H1 (cell line): ENCODE measurements around the gene CXCL11. TPM values are rescaled to one million over a fixed set of nuclear protein-coding genes. Genes with fewer than 3 reads are reported as not detected.

Experiments used
- CTCF ChIA-PET: fragments of 300-600 bp; sonication (Branson Sonifier 250); formaldehyde crosslinking; loops from one replicate; lab custom pipeline; 2021; ENCODE audit not compliant: partially characterized antibody; lab: Charles Lee
- POLR2A ChIA-PET: fragments of 300-600 bp; sonication (Branson Sonifier 250); formaldehyde crosslinking; loops from one replicate; lab custom pipeline; 2021; ENCODE audit warnings: inconsistent platforms; ENCODE audit not compliant: partially characterized antibody; lab: Charles Lee
- DNase-seq, 2 experiments: peaks; one replicate each; pipeline versions ENCODE4 v3.0.0 to v3.0.0-alpha.2; 2010 to 2022; ENCODE audit warnings: low spot score in 2 of 2, low read depth in 1 of 2, mixed read lengths in 1 of 2
- FAIRE-seq: peaks from 2 replicates; lab custom pipeline; 2011; peaks lifted over from hg19 to GRCh38; lab: Jason Lieb, UNC
- H2AFZ ChIP-seq: 2 replicates; pipeline ENCODE4 v1.8.1; 2012; ENCODE audit warnings: low read length, inconsistent platforms
- H2AK5ac ChIP-seq: 2 replicates; pipeline ENCODE4 v1.6.1; 2013; ENCODE audit warnings: low read depth, low read length
- H2BK120ac ChIP-seq: replicated peaks from 2 replicates; pipeline ENCODE3; 2013; ENCODE audit warnings: low read depth, low read length, inconsistent platforms
- H2BK12ac ChIP-seq: 2 replicates; pipeline ENCODE4 v1.6.1; 2013; ENCODE audit warnings: low read depth, low read length
- H2BK15ac ChIP-seq: 2 replicates; pipeline ENCODE4 v1.6.1; 2013; ENCODE audit warnings: low read length
- H2BK20ac ChIP-seq: 2 replicates; pipeline ENCODE4 v1.6.1; 2013; ENCODE audit warnings: low read length
- H2BK5ac ChIP-seq: 2 replicates; pipeline ENCODE4 v1.6.1; 2013; ENCODE audit warnings: low read depth, low read length
- H3K14ac ChIP-seq: 2 replicates; pipeline ENCODE4 v1.6.1; 2013; ENCODE audit warnings: inconsistent platforms; ENCODE audit not compliant: insufficient read length
- H3K18ac ChIP-seq: 2 replicates; pipeline ENCODE4 v1.6.1; 2013; ENCODE audit warnings: low read length; ENCODE audit errors: extremely low read depth
- H3K23ac ChIP-seq: 2 replicates; pipeline ENCODE4 v1.6.1; 2013; ENCODE audit warnings: inconsistent platforms; ENCODE audit not compliant: insufficient read length
- H3K23me2 ChIP-seq: 2 replicates; pipeline ENCODE4 v1.6.1; 2013; ENCODE audit warnings: low read depth, low read length
- H3K27ac ChIP-seq: 2 replicates; pipeline ENCODE4 v1.6.1; 2011; ENCODE audit warnings: low read depth, low read length, inconsistent platforms
- H3K27me3 ChIP-seq, 4 experiments: replicated peaks in 1 of 4; 1 replicate in 1 of 4; 2 replicates in 3 of 4; pipeline versions ENCODE4 v1.6.1 to v1.8.1; 2011 to 2013; ENCODE audit warnings: low read length in 3 of 4, mild to moderate bottlenecking in 3 of 4, inconsistent platforms in 2 of 4, mixed read lengths in 2 of 4, moderate library complexity in 1 of 4; ENCODE audit not compliant: control insufficient read depth in 3 of 4, insufficient read depth in 3 of 4; ENCODE audit errors: extremely low read depth in 1 of 4
- H3K36me3 ChIP-seq, 4 experiments: 2 replicates each; pipeline versions ENCODE4 v1.6.1 to v1.8.1; 2011 to 2013; ENCODE audit warnings: mild to moderate bottlenecking in 4 of 4, low read length in 3 of 4, moderate library complexity in 2 of 4, control low read depth in 1 of 4, inconsistent platforms in 1 of 4; ENCODE audit not compliant: insufficient read depth in 4 of 4, control insufficient read depth in 2 of 4
- H3K4ac ChIP-seq: replicated peaks from 2 replicates; pipeline ENCODE3; 2013; ENCODE audit warnings: low read length, low read depth, mixed read lengths, inconsistent platforms; ENCODE audit not compliant: insufficient read length
- H3K4me1 ChIP-seq, 4 experiments: replicated peaks in 1 of 4; 1 replicate in 1 of 4; 2 replicates in 3 of 4; pipeline versions ENCODE4 v1.6.1 to v1.8.1; 2011 to 2013; ENCODE audit warnings: low read length in 3 of 4, inconsistent platforms in 2 of 4, mixed read lengths in 1 of 4; ENCODE audit not compliant: insufficient read depth in 4 of 4, control insufficient read depth in 3 of 4
- H3K4me2 ChIP-seq, 2 experiments: 2 replicates each; pipeline versions ENCODE4 v1.6.1 to v1.8.1; 2011 to 2013; ENCODE audit warnings: low read depth in 2 of 2, low read length in 2 of 2, control low read depth in 1 of 2, inconsistent platforms in 1 of 2, mild to moderate bottlenecking in 1 of 2; ENCODE audit not compliant: insufficient read depth in 1 of 2
- H3K4me3 ChIP-seq, 4 experiments: fragments of 200-600, 300-600 bp in 1 of 4; sonication (generic), shearing (Covaris generic), sonication (Bioruptor Twin) in 1 of 4; 2 replicates each; pipeline versions ENCODE4 v1.5.1 to v1.8.1; 2011 to 2016; ENCODE audit warnings: low read length in 4 of 4, low read depth in 3 of 4, control low read depth in 2 of 4, inconsistent platforms in 2 of 4, mild to moderate bottlenecking in 2 of 4, mixed read lengths in 1 of 4, moderate library complexity in 1 of 4; ENCODE audit not compliant: insufficient read depth in 2 of 4; ENCODE audit errors: extremely low read depth in 1 of 4
- H3K56ac ChIP-seq: replicated peaks from 2 replicates; pipeline ENCODE3; 2013; ENCODE audit warnings: low read depth, mild to moderate bottlenecking, mixed read lengths, low read length, inconsistent platforms; ENCODE audit not compliant: insufficient read length
- H3K79me1 ChIP-seq: 2 replicates; pipeline ENCODE4 v1.6.1; 2013; ENCODE audit warnings: low read depth, low read length, control low read depth
- H3K79me2 ChIP-seq, 2 experiments: 2 replicates each; pipeline versions ENCODE4 v1.6.1 to v1.8.1; 2012 to 2013; ENCODE audit warnings: low read length in 2 of 2, mild to moderate bottlenecking in 2 of 2, inconsistent platforms in 1 of 2; ENCODE audit not compliant: insufficient read depth in 2 of 2, control insufficient read depth in 1 of 2
- H3K9ac ChIP-seq, 4 experiments: replicated peaks in 1 of 4; 1 replicate in 1 of 4; 2 replicates in 3 of 4; pipeline versions ENCODE4 v1.6.1 to v1.8.1; 2011 to 2013; ENCODE audit warnings: low read depth in 3 of 4, low read length in 3 of 4, control low read depth in 2 of 4, mild to moderate bottlenecking in 2 of 4, moderate library complexity in 2 of 4, inconsistent platforms in 1 of 4; ENCODE audit errors: extremely low read depth in 1 of 4
- H3K9me3 ChIP-seq, 2 experiments: 2 replicates each; pipeline versions ENCODE4 v1.6.1 to v1.8.1; 2012 to 2013; ENCODE audit warnings: mild to moderate bottlenecking in 2 of 2, moderate library complexity in 2 of 2, control low read depth in 1 of 2, inconsistent platforms in 1 of 2, low read depth in 1 of 2, low read length in 1 of 2, mixed read lengths in 1 of 2; ENCODE audit not compliant: insufficient read depth in 2 of 2
- H4K20me1 ChIP-seq, 2 experiments: replicated peaks in 1 of 2; 2 replicates each; pipeline versions ENCODE3 to v1.8.1; 2011 to 2013; ENCODE audit warnings: inconsistent platforms in 2 of 2, low read length in 2 of 2, mild to moderate bottlenecking in 1 of 2; ENCODE audit not compliant: insufficient read depth in 2 of 2, control insufficient read depth in 1 of 2
- H4K5ac ChIP-seq: 2 replicates; pipeline ENCODE4 v1.6.1; 2013; ENCODE audit warnings: low read length, low read depth, mixed read lengths, inconsistent platforms; ENCODE audit not compliant: insufficient read length
- H4K8ac ChIP-seq: 2 replicates; pipeline ENCODE4 v1.8.0; 2013; ENCODE audit warnings: mild to moderate bottlenecking, moderate library complexity, low read length, inconsistent platforms; ENCODE audit not compliant: insufficient read depth; ENCODE audit errors: extremely low read depth
- H4K91ac ChIP-seq: replicated peaks from 2 replicates; pipeline ENCODE3; 2013; ENCODE audit warnings: low read length, mixed read lengths, inconsistent platforms; ENCODE audit not compliant: insufficient read length
- BACH1 ChIP-seq: IDR thresholded peaks from 2 replicates; pipeline ENCODE4 v1.6.1; 2012; ENCODE audit warnings: low read length, improper control_type of control experiment
- CHD1 ChIP-seq: IDR thresholded peaks from 2 replicates; pipeline ENCODE4 v1.6.1; 2012; ENCODE audit warnings: low read depth, low read length, improper control_type of control experiment
- CHD2 ChIP-seq: IDR thresholded peaks from 2 replicates; pipeline ENCODE4 v1.6.1; 2012; ENCODE audit warnings: low read length, improper control_type of control experiment
- CREB1 ChIP-seq: IDR thresholded peaks from 2 replicates; pipeline ENCODE4 v1.6.1; 2012; ENCODE audit warnings: inconsistent platforms
- EGR1 ChIP-seq: IDR thresholded peaks from 2 replicates; pipeline ENCODE4 v1.6.1; 2011; ENCODE audit warnings: low read depth, low read length, borderline replicate concordance
- EP300 ChIP-seq, 2 experiments: IDR thresholded peaks; 1 replicate in 1 of 2; 2 replicates in 1 of 2; pipeline ENCODE4 v1.6.1; 2011 to 2012; ENCODE audit warnings: low read depth in 2 of 2, low read length in 2 of 2, mild to moderate bottlenecking in 2 of 2, borderline replicate concordance in 1 of 2, inconsistent platforms in 1 of 2, moderate library complexity in 1 of 2
- JUND ChIP-seq: IDR thresholded peaks from 2 replicates; pipeline ENCODE4 v1.6.1; 2011; ENCODE audit warnings: mild to moderate bottlenecking, improper control_type of control experiment, low read length
- NRF1 ChIP-seq: IDR thresholded peaks from 2 replicates; pipeline ENCODE4 v1.6.1; 2011; ENCODE audit warnings: mild to moderate bottlenecking, low read depth, low read length, improper control_type of control experiment
- POLR2A ChIP-seq, 2 experiments: IDR thresholded peaks; 1 replicate in 1 of 2; 2 replicates in 1 of 2; pipeline ENCODE4 v1.6.1; 2011; ENCODE audit warnings: low read depth in 2 of 2, low read length in 2 of 2, mild to moderate bottlenecking in 2 of 2; ENCODE audit errors: control extremely low read depth in 1 of 2
- RXRA ChIP-seq: IDR thresholded peaks from 2 replicates; pipeline ENCODE4 v1.6.1; 2011; ENCODE audit warnings: low read depth, mild to moderate bottlenecking, low read length, moderate library complexity; ENCODE audit not compliant: insufficient read depth
- SRF ChIP-seq: IDR thresholded peaks from 2 replicates; pipeline ENCODE4 v1.6.1; 2011; ENCODE audit warnings: mild to moderate bottlenecking, low read depth, low read length, moderate library complexity
- TBP ChIP-seq: IDR thresholded peaks from 2 replicates; pipeline ENCODE4 v1.6.1; 2011; ENCODE audit warnings: low read depth, low read length, improper control_type of control experiment
- USF2 ChIP-seq: IDR thresholded peaks from 2 replicates; pipeline ENCODE4 v1.6.1; 2011; ENCODE audit warnings: low read length, improper control_type of control experiment
- ZNF274 ChIP-seq: IDR thresholded peaks from 2 replicates; pipeline ENCODE4 v1.7.0; 2012; ENCODE audit warnings: low read length, borderline replicate concordance; ENCODE audit errors: extremely low read depth
- WGBS, 2 experiments: shearing (Covaris generic) in 1 of 2; methylation state at CpG; one replicate each; pipeline versions ENCODE4 v1.1.6 to v1.1.7; 2013 to 2015; ENCODE audit warnings: low lambda C conversion rate in 2 of 2, mixed read lengths in 2 of 2, inconsistent platforms in 1 of 2, low coverage in 1 of 2, missing lambda C conversion rate in 1 of 2; ENCODE audit not compliant: insufficient replicate concordance in 2 of 2, insufficient coverage in 1 of 2, insufficient read length in 1 of 2; ENCODE audit errors: extremely low coverage in 1 of 2, missing lambda C conversion rate in 1 of 2; 5-methylcytosine and 5-hydroxymethylcytosine counted together
- polyA plus RNA-seq, 7 experiments: library from polyadenylated mRNA; depleted of rRNA in 3 of 7; stranded (reverse) in 5 of 7; unstranded in 2 of 7; fragments of >200 nt in 5 of 7; fragments of 200-250 nt in 2 of 7; gene quantifications; 1 replicate in 5 of 7; 2 replicates in 1 of 7; 4 replicates in 1 of 7; pipeline versions ENCODE4 v1.2.1 to v1.2.3, GENCODE V29; 2011 to 2013; ENCODE audit warnings: missing spikeins in 2 of 7, mixed read lengths in 2 of 7
- total RNA-seq: library from RNA; stranded (reverse); fragmentation: NEBNext Ultra II Directional; extraction: Animal tissue kit (Norgen Biotek cat#: 25700); gene quantifications from 2 replicates; pipeline ENCODE4 v1.2.1, GENCODE V29; 2021
- TF ChIP-seq, protein P1 (sequence below): IDR thresholded peaks from 2 replicates; pipeline ENCODE4 v1.6.1; 2012; ENCODE audit warnings: inconsistent platforms

Gene CXCL11
- total and polyA plus RNA-seq, 2 of the 8 experiments (the other 6 are each of a cell fraction or from before 2014, with no cell fraction given) = 0.18 TPM; not detected in 1

- Histone ChIP-seq H4K20me1 (no peaks in the 10 kb centered on the region), H3K79me2 (no peaks in the 10 kb centered on the region), H3K27me3 (no peaks in the 10 kb centered on the region), H3K4me2 (no peak overlapping the region), H3K9me3 (no peaks in the 10 kb centered on the region), H3K9ac (no peak overlapping the region), H3K4me3 (no peak overlapping the region), H3K4ac (no peak overlapping the region), H3K36me3 (no peaks in the 10 kb centered on the region), H4K91ac (no peak overlapping the region), H2AFZ (no peak overlapping the region), H2BK120ac (no peak overlapping the region), H3K4me1 (no peaks in the 10 kb centered on the region), H2BK20ac (no peak overlapping the region), H3K18ac (no peak overlapping the region), H3K79me1 (no peaks in the 10 kb centered on the region), H2BK5ac (no peak overlapping the region), H3K56ac (no peak overlapping the region), H2BK12ac (no peak overlapping the region), H3K27ac (no peak overlapping the region), H3K23me2 (no peaks in the 10 kb centered on the region), H2AK5ac (no peak overlapping the region), H2BK15ac (no peak overlapping the region), H4K5ac (no peak overlapping the region), H3K14ac (no peak overlapping the region), H3K23ac (no peak overlapping the region), H4K8ac (no peak overlapping the region)
- WGBS, 2 experiments = 85% methylated on average over 2 of the region's 2 CpGs; no CpG with 5 or more reads in 1 of the 2 experiments
- DNase-seq (no peak), FAIRE-seq (no peak)
- ChIA-PET CTCF (no interaction called here), POLR2A (no interaction called here)
- no peak for TF ChIP-seq USF2
- TF ChIP-seq, protein P1, sequence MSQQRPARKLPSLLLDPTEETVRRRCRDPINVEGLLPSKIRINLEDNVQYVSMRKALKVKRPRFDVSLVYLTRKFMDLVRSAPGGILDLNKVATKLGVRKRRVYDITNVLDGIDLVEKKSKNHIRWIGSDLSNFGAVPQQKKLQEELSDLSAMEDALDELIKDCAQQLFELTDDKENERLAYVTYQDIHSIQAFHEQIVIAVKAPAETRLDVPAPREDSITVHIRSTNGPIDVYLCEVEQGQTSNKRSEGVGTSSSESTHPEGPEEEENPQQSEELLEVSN = no peak
- no peak for TF ChIP-seq EGR1
- TF ChIP-seq ZNF274 = no peak
- no peak for TF ChIP-seq SRF
- no peak for TF ChIP-seq NRF1
- no peak for TF ChIP-seq EP300 (IDR thresholded peaks at IDR 0.05; ENCODE audit: borderline replicate concordance in 1 of 2, low read depth in 2 of 2, low read length in 2 of 2)
- TF ChIP-seq TBP = no peak
- no peak for TF ChIP-seq CREB1
- no peak for TF ChIP-seq POLR2A (IDR thresholded peaks at IDR 0.05; ENCODE audit: control extremely low read depth in 1 of 2, low read depth in 2 of 2, low read length in 2 of 2)
- no peak for TF ChIP-seq CHD1
- TF ChIP-seq BACH1 = no peak
- TF ChIP-seq JUND = no peak
- no peak for TF ChIP-seq CHD2
- no peak for TF ChIP-seq RXRA
Observed at GRCh38 chr4:76029300-76029699, 6.6 kb downstream of the CXCL11 start.
